Stimulated activated CD4-positive, alpha-beta T cell treated with anti-CD3 and anti-CD28 coated beads, Interleukin-1b, Interleukin-23, amount 100 ng/mL, for 1 hour (primary cell): ENCODE data around the gene IFNA8.
"Not testable (repeated sequence)": the region's sequence is repeated elsewhere in the genome, so short reads cannot be mapped to it uniquely, and the experiment has no call there.

Experiments
- DNase-seq, 2 donors: peaks; one replicate each; pipeline ENCODE4 v3.0.0-alpha.2; 2020; ENCODE audit warnings: low read depth in 2 of 2

Gene IFNA8

DNA sequence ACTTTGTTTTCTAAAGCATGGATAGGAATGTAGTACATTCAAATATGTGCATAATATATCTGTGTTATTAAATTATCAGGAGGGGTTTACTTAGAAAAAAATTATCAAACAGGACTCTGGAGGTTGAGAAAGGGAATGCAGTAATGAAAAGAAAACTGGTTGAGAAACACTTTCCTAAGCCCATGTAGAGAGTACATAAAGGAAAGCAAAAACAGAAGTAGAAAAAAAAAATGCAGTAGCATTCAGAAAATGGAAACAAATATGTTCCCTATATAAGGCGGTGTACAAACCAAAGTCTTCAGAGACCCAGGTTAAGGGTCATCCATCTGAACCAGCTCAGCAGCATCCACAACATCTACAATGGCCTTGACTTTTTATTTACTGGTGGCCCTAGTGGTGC is at the start of gene IFNA8:
Gene IFNA8, plus strand, starts transcription at position 301 of the 400 bp plus-strand sequence. Its CDS starts 60 bp downstream, at position 361.
- DNase-seq: no peak

DNA sequence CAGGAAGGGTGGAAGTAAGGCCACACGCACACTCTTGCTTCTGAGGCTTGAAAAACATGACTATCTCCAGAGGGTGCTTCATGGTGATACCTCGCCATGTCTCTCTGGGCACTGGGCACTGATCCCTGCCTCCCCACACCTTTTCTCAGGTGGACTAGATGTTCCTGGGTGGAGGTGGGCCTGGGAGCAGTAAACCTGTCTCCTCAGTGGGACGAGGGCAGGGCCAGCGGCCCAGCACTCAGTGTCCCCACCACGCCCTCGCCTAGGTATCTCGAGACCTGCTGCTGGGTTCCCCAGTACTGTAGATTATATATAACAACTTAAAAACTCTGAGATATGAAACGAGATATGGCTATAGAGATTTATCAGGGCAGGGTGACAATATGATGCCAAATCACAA is 46.6 kb upstream of the IFNA8 start:
- no peak for DNase-seq

DNA sequence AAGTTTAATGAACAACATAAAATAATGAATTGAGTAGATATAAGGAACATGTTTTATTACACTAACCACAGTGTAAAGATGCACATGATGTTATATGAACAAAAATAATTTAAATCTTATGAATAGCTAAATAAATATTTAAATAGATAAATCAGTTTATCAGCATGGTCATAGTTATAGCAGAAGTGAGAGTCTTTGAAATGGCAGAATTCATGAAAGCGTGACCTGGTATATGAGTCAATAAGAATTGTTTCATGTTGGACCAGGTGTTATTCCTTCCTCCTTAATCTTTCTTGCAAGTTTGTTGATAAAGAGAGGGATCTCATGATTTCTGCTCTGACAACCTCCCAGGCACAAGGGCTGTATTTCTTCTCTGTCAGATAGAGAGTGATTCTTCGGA is 41.7 kb upstream of the IFNA8 start:
- not testable (repeated sequence) for DNase-seq

DNA sequence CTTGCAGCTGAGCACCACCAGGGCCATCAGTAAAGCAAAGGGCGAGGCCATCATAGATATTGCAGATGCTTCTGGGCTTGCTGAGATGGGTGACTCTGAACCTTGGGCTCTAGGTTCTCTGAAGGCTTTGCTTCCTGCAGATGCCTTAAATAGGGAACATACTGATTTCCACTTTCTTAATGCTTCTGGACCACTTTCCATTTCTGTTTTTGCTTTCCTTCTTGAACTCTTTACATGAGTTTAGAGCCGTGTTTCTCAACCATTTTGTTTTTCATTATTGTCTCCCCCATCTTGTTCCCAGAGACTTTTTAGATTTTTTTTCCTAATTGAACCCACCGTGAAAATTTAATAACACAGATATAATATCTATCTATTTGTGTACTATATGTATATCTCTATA is 41.0 kb upstream of the IFNA8 start, which contains the start of gene IFNA13:
Gene IFNA13, minus strand, starts transcription at position 101 of the 400 bp plus-strand sequence. Its CDS starts 47 bp downstream, at position 54.
- no peak for DNase-seq

DNA sequence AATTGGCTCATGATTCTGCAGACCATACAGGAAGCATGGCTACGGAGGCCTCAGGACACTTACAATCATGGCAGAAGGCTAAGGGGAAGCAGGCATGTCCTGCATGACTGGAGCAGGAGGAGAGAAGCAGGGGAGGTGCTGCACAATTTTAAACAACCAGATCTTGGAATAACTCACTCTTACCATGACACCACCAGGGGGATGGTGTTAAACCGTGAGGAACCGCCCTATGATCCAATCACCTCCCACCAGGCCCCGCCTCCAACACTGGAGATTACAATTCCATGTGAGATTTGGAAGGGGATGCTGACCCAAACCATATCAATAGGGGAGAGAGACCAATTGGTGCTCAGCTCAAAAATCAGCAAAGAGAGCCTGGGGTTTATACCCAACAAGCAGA is 37.5 kb upstream of the IFNA8 start:
- not testable (repeated sequence) for DNase-seq

DNA sequence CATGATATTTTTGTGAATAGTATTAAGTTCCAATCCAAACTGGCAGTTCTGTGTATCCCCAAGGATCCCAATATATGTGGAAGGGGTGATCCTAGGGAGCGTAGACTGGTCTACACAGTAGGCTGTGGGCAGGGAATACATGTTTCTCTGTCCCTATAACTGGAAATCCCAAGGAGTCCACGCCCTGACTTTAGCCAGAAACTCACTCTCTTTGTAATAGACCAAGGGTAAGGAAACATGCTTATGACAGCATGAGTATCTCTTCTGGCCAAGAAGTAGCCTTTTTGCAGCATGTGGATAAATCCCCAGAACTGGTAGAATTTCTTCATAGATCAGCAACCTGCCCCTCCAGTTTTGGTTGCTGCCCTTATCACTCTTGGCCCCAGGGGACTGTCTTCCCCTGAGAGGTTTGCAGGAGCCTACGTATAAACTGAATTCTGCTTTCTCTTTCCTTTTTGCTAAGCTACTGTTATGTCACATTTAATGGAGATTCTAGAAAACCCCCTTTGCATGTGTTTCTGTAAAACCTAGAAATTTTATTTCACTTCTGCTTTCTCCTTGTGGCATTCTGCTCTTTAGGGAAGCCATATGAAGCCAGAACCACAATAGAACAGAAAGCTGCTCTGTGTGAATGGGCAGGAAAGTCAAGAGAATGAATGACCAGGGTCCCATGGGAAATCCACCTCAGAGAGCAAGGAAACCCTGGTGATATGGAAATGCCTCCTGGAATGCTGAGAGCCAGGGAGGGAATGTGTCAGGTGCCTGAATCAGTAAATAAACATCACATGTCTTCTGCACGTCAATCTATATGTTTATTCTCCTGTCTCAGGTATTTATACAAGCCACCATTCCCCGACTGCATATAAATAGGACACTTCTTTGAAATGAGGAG is 27.2 kb upstream of the IFNA8 start:
- no peak for DNase-seq

DNA sequence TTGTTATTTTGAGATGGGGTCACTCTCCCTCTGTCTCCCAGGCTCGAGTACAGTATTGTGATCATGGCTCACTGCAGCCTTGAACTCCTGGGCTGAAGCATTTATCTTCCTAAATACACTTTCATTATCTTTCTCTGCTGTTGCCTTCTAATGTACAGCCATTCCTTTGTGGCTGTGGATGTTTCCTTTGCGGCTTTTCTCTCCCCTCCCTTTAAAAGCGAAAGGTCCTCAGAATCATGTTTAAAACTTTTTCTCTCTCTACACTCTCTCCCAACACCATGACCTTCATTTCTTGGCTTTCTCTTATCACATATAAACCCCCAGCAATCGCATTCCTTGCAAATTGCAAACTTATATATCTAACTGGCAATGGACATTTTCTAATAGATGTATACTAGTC is 25.3 kb upstream of the IFNA8 start:
- DNase-seq: no peak

DNA sequence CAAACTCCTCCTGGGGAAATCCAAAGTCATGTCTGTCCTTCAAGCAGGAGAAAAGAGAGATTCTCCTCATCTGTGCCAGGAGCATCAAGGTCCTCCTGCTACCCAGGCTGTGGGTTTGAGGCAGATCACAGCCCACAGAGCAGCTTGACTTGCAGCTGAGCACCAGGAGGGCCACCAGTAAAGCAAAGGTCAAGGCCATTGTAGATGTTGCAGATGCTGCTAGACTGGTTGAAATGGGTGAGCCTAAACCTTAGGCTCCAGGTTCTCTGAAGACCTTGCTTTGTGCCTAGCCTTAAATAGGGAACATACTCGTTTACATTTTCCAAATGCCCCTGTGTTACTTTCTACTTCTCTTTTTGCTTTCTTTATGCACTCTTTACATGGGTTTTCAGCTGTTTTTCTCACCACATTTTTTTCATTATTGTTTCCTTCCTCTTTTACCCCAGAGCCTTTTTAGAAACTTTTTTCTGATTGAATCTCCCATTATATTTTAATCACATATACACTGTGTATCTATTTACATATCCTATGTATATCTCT is 23.7 kb upstream of the IFNA8 start, which contains the start of gene IFNA2:
Gene IFNA2, minus strand, starts transcription at position 268 of the 540 bp plus-strand sequence. Its CDS starts 69 bp downstream, at position 199.
- DNase-seq: no peak

DNA sequence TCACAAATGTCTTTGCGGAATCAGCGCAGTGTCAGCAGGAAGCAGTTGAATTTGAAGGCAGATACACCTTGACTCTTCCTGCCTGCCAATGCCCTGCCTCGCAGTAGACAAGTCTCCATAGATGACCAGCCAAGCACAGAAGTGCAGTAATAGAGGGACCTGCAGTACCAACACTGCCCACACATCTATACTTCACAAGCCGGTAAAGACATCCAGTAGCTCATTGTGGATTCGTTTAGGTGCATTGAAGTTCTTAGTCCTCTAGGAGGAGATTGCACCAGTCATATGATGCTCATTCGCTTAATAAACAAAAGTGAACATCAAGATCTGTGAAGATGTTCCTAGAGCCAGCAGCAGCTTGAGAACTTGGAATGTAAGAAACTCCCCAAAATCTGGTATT is 16.6 kb upstream of the IFNA8 start:
- DNase-seq: no peak

DNA sequence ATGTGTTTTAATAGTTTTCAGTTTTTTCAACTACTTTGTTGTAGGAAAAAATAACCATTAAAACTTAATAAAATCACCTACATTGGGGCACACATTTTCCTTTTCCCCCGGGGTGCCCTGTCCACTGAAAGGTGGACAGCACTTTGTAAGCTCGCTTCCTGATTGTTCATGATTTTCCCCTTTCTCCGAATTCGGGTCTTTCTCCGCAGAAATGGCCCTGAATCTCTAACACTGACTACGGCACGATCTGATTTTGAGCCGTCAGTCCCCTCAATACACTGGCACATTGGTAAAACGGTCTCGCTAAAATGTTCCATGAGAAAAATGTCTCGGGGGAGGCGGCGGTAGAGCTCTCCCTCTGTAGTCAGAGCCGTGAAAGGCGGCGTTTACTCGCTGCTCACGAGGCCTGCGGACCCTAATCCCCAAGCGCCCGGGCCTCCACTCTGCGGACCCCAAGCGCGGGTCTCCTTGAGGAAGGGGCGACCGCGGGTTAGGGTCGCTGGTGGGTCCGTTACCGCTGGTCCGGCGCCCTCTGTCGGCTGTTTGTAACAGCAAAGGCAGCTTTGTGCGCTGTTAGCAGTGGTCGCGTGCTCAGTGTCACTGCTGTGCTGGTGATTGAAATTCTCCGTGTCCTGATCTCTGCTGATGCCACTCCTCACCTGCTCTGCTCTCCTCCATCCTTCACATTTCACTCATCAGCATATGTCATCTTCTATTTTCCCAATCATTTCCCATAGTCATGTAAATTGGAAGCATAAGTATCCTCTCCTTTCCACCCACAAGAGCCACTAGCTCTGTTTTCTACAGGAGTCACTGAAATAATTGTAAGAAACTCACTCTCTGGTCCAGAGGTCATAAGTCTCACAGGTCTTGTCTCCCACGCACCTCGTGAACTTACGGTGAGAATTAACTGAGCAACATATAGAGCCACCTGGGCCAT is 12.9 kb upstream of the IFNA8 start:
- DNase-seq: peak; percentile 8 to 45

DNA sequence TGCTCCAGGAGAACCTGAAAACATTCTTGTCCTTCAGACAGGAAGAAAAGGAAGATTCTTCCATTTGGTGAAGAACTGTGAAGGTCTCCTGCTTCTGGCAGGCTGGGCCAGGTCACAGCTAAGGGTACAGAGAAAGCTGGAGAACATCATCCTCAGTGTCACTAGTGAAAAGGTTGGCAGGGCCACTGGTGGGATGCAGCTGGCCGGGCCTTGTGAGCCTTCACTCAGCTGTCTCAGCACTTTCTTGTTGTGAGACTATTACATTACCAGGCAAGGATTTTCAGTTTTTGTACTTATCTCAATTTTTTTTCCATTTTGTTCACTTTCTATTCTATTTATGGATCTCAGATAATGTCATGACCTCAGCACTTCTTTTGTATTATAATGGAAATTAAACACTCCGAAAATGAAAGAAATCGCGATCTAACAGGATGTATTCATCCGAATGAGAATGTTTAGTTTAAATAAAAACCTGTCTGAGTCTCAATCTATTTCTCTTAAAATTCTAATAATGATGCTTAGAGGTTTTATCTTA is 9.9 kb upstream of the IFNA8 start:
- no peak for DNase-seq

DNA sequence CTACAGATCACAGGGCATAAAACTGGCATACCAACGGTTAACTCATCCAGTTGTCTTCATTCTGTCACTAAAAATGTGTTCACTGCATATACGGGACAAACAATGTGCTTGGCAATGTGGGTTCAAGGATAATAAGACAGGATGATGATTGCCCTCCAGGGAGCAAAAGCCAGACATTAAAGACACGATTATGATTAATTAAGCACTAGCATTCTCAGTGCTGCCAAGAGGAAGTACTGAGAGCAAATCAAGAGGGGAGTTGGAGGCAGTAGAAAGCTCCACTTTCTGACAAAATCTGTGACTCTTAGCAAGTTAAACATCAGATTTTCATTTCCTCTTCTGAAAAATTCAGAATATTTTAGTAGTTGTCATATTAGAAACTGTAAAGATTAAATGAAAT is 9.0 kb upstream of the IFNA8 start:
- DNase-seq: no peak

DNA sequence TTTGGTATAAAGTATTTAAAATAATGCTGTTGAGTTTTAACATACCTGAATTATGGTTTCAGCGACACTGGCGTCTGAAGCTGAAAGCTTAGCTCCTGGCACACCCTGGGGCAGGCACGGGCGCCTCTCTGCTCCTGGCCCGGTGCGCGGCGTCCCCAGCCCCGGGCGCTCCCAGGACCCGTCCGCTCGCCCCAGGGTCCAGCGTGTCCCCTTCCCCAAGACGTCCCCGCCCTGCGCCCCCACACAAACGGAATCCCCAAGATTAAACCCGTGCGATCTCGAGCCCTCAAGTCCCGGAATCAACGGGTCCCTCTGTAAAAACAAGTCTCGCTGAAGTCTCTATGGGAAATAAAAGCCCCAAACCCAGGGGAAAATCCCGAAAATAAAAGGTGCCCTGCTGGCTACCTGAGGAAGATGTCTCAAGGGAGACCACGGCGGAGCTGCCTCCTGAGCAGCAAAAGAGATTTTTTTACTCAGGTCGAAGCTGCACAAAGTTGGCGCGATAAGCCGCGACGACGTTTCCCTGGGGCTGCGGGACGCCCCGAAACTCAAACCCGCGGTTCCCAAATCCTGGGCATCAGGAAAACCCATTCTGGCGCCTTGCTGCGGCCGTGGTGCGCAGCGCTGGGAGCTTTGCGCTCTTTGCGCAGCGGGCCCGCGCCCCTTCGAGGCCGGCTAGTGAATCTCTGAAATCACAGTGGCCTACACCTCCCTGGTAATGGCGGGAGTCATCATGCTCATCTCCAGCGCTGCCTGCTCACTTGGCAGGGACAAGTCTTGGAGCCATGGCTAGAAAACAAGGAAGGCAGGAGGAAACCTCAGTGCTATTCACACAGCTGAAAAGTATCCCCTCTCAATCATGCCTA is 6.3 kb upstream of the IFNA8 start:
- DNase-seq: no peak

DNA sequence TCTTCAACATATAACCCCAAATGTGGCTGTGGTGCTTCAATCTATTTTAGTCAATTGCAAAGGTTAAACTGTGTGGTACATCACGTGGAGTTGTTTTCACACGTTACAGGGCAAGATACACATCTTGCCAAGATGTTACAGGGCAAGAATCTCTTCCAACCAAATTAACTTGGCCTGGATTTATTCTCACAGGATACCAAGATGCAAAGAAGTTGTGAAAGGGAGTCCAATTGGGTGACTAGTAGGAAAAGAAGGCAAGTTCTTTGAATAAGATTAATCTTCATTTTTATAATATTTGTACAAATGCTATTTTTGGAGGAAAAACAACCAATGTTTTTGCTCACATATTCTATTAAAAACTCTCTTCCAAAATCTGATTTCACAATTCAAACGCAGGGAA is 4.8 kb upstream of the IFNA8 start:
- no peak for DNase-seq

DNA sequence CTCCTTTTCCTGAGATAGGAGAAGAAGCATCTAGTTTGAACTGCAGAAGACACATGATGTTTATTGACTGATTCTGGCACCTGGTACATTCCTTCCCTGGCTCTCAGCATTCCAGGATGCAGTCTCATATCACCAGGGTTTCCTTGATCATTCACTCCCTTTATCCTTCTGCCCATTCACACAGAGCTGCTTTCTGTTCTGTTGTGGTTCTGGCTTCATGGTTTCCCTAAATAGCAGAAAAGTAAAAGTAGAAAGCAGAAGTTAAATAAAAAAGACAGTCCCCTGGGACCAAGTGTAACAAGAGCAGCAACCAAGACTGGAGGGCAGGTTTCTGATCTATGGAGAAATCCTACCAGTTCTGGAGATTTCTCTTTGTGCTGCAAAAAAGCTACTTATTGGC is 3.2 kb downstream of the IFNA8 start:
- DNase-seq: no peak

DNA sequence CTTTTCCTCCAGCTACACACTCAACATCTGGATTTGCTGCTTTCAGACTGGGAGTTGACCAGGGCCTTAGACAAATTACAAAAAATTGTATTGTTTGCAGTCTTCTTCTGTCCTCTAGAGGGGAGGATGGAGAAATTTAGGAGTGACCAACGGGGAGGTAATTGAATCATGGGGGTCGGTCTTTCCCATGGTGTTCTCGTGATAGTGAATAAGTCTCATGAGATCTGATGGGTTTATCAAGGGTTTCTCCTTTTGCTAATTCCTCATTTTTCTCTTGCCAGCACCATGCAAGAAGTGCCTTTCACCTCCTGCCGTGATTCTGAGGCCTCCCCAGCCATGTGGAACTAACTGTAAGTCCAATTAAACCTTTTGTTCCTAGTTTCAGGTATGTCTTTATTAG is 4.2 kb downstream of the IFNA8 start:
- no peak for DNase-seq

DNA sequence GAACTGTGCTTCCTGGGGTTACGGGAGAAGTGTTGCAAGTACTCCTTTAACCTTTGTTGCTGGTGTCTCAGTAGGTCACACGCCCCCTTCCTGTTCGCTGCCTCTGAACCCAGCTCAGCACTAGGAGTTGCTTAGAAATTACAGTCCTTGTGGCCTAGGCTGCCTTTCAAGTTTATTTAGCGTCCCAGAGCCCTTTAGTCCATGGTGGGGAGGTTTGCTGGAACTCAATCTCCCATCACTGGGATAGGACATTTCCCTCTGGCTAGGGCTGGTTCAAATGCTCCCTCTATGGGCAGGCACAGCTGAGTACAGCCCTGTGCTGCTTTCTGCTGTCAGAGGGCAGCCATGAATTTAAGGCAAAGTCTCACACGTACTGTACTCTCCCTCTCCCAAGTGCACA is 4.7 kb downstream of the IFNA8 start:
- DNase-seq: no peak

DNA sequence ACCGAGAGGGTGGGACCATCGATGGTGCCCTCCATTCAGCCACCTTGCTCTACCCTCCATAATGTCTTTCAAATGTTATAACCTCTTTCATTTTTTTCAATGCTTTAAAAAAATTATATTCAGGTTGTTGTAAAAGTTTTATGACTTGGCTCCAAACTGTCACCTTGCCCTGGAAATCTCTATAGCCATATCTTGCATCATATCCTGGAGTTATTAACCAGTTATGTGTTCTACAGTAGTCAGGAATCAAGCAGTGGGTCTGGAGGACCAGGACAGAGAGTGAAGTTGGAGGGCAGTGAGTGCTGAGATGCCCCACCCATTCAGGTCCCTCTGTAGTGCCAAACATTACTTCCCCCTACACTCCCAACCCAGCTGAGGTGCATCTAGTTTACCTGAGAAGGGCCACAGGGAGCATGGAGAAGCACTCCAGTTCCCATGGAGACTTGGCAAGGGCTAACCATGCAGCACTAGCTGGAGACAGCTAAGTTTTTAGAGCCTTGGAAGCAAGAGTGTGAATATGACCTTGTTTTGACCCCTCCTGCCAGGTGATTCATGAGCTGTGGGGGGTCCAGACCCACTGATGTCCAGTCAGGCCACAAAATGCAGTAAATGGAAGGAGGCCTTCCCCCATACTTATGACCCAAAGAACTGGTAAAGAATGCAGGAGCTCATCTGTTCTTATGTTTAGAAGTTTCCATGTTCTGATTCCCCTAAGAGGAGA is 5.5 kb downstream of the IFNA8 start:
- DNase-seq: no peak

DNA sequence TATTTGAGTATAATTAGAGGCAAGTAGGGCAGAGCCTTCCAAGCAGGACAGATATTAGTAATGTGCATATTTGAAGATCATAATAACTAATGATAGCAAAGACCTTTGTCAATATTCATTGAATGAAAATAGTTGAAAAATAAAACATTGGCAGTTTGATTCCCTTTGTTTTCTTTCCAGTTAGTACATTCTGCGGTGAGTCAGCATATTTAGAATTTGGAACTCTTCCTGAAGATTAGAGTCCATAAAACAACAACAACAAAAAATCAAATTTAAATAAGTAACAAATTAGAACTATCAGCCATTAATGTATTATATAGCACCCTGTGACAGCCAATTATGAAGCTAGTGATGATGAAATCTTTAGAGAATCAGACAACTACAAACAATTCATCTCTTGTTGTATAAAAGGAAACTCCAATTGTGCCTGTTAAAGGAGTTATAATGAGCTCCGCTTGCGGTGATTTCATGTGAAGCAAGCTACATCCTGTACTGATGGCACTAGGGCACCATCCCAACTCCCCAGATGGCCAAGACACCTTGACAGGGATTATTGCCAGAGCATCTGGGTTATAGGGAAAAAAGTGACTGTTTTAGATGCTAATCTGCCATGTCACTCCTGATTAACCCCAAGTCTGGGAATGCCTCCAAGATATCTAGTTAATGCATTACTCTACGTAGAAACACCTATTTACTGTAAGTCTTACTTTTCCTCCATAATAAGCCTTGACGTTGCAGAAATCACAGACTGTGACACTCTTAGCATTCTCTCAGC is 6.8 kb downstream of the IFNA8 start:
- DNase-seq: no peak
